GM19372 (cell line): ENCODE data around the gene PYCARD.
"Not testable (repeated sequence)": the region's sequence is repeated elsewhere in the genome, so short reads cannot be mapped to it uniquely, and the experiment has no call there.

Experiments used
- ATAC-seq: cut with Tn5 transposase; IDR thresholded peaks from one replicate; pipeline ENCODE4 v1.9.1; 2021; ENCODE audit warnings: mild to moderate bottlenecking, low read depth, moderate library complexity; ENCODE audit not compliant: unreplicated experiment

Gene PYCARD

DNA sequence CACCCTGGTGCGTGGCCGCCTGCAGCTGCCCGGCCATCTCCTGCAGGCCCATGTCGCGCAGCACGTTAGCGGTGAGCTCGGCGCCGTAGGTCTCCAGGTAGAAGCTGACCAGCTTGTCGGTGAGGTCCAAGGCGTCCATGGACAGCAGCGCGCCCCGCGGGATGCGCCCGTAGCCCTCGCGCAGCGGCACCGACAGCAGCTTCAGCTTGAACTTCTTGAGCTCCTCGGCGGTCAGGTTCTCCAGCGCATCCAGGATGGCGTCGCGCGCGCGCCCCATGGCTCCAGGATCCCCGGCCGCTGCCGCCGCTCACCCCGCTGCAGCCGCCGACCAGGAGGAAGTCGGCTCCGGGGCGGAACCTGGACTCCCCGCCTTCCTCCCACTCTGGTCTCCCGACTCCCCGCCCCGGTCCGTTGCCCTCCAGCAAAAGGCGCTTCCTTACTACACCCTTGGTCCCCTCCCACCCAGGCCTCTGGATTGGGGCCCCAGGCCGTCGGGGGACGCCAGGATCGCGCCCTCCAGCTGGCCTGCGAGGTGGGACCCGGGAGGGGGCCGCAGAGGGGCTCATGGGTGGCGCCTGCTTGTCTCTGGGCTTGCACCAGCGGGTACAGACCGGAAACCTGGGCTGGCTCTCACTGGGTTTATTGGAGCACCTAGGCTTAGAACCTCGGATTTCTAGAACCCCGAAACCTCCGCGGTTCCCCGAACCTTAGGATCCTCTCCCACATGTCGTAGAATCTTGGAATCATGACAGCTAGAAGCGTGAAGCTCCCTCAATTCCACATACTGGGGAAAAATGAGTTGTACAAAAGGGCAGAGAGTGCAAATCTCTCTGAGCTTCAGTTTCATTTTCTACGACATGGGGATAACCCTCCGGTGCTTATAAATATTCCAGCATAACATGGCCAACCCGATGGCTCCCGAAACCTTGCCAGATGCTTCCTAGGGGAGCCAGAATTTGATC lies at the start of gene PYCARD:
Gene PYCARD, minus strand, starts transcription at position 347 of the 962 bp plus-strand sequence. Its CDS starts 70 bp downstream, at position 277.
- no peak for ATAC-seq

DNA sequence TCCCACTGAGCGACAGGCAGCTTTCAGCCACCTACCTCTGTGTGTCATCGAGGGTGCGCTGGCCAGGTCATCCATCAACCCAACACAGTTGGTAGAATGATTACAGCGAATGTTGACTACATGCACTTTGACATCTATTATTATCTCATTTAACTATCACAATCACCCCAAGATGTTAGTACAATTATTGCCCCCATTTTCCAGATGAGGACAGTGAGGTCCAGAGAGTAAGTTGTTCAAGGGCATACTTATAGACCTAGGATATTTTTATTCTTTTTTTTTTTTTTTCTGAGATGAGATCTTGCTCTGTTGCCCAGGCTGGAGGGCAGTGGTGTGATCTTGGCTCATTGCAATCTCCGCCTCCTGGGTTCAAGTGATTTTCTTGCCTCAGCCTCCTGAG lies 48.9 kb upstream of the PYCARD start:
- no peak for ATAC-seq

DNA sequence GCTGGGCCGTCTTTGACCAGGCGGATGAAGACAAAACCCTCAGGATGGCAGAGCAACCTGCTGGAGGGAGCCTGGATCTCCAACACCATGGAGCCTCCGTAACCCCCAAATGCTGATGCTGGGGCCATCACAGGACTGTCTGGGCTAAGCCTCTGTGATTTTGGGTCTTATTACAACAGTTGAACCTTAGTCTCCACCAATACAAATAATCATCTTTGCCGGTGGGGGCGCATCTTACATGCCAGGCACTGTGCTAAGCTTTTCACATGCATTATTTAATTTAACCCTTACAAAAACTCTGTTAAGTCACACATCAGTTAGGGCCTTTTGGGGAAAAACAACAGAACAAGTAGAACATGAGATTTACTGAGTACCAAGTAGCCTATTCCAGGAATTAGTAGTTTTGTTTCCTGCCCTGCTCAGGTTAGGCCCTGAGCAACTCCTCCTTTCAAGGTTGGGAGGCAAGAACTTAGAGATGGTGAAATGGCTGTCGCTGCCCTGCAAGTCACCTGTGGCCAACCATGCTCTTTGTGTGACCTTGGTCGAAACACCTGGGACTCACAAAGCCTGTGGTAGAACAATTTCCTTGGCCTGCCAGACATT lies 48.3 kb upstream of the PYCARD start:
- no peak for ATAC-seq

DNA sequence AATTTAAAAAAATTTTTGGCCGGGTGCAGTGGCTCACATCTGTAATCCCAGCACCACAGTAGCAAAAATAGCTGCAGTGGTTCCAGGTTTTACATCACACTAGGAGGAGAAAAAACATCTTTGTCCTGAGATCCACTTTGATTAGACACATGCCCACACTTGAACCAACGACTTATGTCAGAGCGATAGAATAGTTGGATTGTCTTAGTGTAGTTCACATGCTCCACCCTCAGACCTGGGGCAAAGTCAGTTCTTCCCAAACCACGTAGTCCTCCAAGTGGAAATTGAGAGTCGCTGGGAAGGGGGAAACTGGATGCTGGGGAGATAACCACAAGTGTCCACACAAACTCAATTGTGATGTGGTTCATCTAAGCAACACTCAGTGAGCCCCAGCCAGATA lies 45.8 kb upstream of the PYCARD start:
- no peak for ATAC-seq

DNA sequence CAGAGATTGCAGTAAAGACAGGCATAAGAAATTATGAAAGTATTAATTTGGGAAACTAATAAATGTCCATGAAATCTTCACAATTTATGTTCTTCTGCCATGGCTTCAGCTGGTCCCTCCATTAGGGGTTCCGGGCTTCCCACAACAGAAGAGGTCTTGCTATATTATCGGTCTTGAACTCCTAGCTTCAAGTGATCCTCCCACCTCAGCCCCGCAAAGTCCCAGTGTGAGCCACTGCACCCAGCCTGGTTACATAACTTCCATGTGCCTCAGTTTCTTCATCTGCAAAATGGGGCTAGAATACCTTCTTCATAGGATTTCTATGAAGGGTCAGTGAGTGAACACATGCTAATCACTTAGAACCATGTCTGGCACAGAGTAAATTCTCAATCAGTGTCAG lies 43.7 kb upstream of the PYCARD start:
- no peak for ATAC-seq

DNA sequence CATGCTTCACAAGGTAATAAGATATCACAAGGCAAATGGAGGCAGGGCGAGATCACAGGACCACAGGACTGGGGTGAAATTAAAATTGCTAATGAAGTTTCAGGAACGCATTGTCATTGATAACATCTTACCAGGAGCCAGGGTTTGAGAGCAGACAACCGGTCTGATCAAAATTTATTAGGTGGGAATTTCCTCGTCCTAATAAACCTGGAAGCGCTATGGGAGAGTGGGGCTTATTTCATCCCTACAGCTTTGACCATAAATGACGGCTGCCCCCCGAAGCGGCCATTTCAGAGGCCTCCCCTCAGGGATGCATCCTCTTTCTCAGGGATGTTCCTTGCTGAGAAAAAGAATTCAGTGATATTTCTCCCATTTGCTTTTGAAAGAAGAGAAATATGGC lies 43.0 kb upstream of the PYCARD start:
- ATAC-seq: not testable (repeated sequence)

DNA sequence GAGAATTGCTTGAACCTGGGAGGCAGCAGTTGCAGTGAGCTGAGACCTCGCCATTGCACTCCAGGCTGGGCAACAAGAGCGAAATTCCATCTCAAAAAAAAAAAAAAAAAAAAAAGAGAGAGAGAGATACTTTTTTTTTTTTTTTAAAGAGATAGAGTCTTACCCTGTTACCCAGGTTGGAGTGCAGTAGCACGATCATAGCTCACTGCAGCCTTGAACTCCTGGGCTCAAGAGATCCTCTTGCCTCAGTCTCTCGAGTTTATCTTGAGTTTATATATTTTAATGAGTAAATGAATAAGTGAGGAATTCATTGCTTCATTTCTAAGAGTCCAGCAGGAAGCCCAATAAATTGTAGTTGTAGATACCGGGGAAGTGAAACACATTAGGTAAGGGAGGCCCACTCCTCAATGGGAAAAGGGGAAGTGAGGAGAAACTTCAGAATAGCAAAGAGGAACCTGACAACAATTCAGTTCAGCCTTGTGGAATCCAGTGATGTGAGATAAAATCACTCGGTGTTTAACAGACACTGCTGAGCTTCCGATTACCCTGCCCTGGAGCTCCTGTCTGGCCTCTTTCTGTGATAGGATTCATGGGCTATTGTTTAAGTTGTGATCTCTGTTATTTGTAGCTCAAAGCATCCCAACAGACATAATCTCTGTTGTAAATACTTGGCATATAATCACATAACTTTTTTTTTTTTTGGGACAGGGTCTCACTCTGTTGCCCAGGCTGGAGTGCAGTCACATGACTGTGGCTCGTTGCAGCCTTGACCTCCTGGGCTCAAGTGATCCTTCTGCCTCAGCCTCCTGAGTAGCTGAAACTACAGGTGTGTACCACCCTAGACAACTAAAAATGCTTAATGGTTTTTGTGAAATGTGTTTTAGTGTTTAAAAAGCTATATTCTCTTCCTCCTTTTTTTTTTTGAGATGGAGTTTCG lies 41.4 kb upstream of the PYCARD start:
- ATAC-seq: no peak

DNA sequence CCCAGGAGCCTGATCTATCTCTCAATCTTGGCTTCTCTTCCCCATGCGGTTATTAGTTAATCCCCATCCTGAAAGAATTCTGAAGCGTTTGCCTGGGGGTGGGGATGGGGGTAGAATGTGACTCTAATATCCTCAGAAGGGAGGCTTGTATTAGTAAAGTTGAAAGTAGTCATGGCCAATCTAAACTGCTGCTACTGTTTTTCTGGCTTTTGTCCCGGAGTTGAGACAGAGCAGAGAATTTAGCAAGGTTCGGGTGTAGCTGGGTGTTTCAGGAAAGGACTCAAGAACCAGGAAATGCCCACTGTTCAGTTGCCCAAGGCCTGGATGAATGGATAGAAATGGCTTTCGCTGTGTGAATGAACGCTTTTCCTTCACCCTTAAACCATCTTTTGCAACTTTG lies 39.6 kb upstream of the PYCARD start:
- no peak for ATAC-seq

DNA sequence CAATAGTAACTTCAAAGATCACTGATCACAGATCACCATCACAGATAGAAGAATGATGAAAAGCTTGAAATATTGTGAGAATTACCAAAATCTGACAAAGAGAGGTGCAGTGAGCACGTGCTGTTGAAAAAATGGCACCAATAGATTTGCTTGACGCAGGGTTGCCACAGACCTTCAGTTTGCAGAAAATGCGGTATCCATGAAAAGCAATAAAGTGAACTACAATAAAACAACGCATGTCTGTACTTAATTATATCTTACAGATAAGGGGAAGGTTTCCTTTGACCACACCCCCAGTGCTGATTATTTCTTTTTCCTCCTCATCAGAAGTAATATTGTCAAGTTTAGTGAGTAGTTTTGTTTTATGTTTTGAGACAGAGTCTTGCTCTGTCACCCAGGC lies 35.5 kb upstream of the PYCARD start:
- no peak for ATAC-seq

DNA sequence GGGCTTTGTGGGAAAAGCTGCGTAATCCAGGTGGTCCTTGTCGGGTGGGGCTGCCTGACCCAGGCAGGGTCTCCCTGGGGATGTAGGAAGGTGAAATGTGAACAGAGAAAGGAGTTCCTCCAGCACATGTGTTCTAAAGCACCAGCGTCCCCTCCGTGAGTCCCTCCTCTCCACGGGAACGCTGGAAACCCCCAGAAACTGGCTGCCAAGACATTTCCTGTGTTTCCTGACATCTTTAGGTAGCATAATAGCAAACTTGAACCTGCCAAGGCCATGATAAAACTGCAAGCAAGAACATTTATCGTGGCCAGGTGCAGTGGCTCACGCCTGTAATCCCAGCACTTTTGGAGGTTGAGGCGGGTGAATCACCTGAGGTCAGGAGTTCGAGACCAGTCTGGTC lies 26.9 kb upstream of the PYCARD start:
- ATAC-seq: no peak

DNA sequence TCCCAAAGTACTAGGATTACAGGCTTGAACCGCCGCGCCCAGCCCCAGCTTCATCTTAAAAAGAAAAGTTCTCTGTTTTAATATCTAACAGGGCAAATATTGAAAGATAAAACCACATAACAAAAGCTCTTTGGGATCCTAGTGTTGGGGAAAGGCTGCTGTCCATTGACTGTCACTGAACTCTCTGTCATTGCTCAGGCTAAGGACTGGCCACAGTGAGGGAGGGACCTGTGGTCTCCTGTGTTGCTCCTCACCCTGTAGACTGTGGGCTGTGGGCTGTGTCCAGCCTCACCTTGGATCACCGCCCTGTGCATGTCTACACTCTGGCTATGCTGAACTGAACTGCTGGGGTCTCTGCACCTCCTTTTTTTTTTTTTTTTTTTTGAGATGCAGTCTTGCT lies 25.6 kb upstream of the PYCARD start:
- no peak for ATAC-seq

DNA sequence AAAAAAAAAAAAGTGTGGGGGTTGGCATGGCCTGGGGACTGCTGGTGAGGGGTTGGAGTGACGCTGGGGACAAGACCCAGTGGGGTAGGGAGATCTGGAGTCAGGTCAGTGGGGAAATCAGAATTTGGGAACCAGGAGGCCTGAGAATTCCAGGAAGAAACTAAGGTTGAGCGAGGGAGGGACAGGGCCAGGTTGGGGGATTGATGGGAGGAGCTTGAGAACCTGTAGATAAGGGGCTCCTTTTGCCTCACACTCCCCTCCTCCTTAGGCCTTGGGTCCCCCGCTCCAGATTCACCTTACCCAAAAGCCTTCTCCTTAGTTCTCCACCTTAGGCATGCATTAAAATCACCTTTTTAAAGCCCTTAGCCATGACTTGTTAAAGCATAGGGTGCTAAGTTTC lies 22.6 kb upstream of the PYCARD start:
- no peak for ATAC-seq

DNA sequence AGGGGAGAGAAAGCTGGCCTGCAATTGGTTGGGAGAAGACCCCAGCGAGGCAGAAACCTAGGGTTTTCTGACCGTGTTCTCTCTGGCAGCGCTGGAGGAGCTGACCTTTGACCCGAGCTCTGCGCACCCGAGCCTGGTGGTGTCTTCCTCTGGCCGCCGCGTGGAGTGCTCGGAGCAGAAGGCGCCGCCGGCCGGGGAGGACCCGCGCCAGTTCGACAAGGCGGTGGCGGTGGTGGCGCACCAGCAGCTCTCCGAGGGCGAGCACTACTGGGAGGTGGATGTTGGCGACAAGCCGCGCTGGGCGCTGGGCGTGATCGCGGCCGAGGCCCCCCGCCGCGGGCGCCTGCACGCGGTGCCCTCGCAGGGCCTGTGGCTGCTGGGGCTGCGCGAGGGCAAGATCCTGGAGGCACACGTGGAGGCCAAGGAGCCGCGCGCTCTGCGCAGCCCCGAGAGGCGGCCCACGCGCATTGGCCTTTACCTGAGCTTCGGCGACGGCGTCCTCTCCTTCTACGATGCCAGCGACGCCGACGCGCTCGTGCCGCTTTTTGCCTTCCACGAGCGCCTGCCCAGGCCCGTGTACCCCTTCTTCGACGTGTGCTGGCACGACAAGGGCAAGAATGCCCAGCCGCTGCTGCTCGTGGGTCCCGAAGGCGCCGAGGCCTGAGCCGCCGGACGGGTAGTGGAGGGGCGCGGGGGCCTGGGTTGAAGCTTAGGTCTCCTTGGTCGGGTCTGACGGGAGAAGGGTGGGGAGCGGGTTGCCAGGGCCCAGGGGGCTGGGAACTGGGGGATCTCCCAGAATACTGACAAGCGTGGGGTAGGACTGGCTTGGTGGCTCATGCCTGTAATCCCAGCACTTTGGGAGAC lies 21.8 kb upstream of the PYCARD start:
- ATAC-seq: no peak

DNA sequence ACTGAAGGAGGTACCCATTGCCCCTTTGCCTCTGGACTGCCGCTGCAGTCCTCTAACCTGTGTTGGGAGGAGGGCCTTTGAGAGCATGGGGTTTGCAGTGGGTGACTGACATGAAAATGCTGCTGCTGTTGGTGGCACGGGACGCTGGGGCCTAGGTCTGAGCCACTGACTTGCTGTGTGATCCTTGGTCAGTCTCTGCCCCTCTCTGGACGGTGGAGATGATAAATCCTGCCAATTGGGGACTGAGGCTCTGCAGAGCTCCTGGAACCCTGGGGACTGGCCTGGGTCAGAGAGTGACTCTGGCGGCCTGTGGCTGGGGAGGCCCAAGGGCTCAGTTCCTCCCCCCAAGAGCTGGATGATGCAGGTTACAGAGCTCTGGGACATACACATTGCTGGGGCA lies 20.5 kb upstream of the PYCARD start:
- no peak for ATAC-seq

DNA sequence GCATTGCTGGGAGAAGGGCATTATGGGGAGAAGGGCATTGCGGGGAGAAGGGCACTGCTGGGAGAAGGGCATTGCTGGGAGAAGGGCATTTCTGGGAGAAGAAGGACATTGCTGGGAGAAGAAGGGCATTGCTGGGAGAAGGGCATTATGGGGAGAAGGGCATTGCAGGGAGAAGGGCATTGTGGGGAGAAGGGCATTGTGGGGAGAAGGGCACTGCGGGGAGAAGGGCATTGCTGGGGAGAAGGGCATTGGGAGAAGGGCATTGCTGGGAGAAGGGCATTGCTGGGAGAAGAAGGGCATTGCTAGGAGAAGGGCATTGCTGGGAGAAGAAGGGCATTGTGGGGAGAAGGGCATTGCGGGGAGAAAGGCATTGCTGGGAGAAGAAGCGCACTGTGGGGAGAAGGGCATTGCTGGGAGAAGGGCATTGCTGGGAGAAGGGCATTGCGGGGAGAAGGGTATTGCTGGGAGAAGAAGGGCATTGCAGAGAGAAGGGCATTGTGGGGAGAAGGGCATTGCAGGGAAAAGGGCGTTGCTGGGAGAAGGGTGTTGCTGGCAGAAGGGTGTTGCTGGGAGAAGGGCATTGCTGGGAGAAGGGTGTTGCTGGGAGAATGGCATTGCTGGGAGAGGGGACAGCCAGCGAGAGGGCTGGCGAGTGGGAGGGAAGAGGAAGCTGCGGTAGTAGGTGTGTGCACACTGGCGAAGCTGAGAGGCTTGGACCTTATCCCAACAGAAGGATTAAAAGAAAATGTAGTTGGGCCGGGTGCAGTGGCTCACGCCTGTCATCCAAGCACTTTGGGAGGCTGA lies 19.0 kb upstream of the PYCARD start:
- no peak for ATAC-seq

DNA sequence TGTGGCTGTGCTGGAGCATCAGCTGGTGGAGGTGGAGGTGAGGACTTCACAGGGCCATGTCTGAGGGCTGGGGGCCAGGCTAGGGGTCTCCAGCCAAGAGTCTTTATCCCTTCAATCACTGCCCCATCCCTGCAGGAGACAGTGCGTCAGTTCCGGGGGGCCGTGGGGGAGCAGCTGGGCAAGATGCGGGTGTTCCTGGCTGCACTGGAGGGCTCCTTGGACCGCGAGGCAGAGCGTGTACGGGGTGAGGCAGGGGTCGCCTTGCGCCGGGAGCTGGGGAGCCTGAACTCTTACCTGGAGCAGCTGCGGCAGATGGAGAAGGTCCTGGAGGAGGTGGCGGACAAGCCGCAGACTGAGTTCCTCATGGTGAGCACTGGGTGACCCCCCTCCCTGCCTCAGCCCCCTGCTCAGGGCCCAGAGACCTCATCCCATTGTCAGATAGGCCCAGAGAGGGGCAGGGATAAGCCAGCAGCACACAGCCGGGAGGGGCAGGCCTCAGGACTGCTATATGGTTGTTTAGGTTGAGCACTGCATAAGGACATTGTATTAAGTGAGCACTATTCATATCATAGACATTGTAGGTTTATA lies 16.7 kb upstream of the PYCARD start:
- no peak for ATAC-seq

DNA sequence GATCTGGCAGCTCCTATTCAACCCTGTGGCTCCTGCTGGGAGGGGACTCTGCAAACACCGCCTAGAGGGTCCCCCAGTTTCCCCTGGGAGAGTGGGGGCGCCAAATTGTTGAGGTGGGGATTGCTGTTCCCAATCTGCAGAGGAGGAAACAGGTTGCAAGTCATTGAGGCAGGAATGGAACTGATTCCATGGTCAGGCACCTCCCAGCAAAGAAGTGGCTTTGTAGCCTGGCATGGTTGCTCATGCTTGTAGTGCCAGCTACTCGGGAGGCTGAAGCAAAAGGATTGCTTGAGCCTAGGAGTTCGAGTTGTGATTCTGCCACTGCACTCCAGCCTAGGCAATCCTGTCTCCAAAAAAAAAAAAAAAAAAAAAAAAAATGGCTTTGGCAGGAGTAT lies 14.6 kb upstream of the PYCARD start:
- no peak for ATAC-seq

DNA sequence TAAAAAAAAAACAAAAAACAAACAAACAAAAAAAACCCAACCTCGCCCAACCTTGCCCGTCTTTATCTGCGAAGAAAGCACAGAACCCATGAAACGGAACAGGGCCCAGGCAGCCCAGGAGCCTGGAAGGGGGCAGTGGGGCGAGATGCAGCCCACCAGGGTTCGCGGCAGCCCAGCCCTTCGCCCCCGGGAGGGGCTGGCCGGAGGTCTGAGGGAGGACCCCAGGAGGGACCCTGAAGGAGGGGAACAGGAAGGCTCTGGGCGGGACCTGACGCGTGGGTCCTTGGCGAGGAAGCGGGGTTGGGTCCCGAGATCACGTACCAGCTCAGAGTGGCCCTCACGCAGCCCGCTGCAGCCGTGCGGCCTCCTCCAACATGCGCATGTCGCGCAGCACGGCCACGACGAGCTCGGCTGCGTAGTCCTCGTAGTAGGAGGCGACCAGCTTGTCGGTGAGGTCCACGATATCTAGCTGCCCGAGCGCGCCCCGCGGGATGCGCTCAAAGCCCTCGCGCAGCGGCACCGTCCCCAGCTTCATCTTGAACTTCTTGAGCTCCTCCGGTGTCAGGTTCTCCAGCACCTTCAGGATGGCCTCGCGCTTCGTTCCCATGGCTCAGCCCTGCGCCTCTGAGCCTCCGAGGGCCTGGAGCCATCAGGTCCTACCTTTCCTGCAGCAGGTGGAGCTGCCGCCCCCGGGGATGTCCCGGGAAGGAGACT lies 14.0 kb upstream of the PYCARD start, which contains the start of gene PYDC1:
Gene PYDC1, minus strand, starts transcription at position 714 of the 714 bp plus-strand sequence. Its CDS starts 107 bp downstream, at position 607.
- no peak for ATAC-seq
